Measurements from ENCODE around the gene CCDC157.

CCDC157 gene

GRCh38 chr22:30326255-30326705 is 30.5 kb upstream of the CCDC157 start:
- peak overlapping the region; percentile 93 for H3K4me3 ChIP-seq (ENCODE audit: low read depth, low read length)
- TF ChIP-seq CTCF (IDR thresholded peaks at IDR 0.05; ENCODE audit: borderline replicate concordance, insufficient read depth, low read depth, low read length): no peak

GRCh38 chr22:30326706-30327362 is 30.0 kb upstream of the CCDC157 start, which contains the start of gene TBC1D10A:
Gene TBC1D10A (minus strand): TSS chr22:30326941. CDS start chr22:30326881, 60 bp downstream.
- H3K4me3 ChIP-seq (ENCODE audit: low read depth, low read length): peak within 1 kb of the TSS; percentile 93
- TF ChIP-seq CTCF (IDR thresholded peaks at IDR 0.05; ENCODE audit: borderline replicate concordance, insufficient read depth, low read depth, low read length): no peak

- H3K4me3 ChIP-seq (ENCODE audit: low read depth, low read length): no peak overlapping the region
- TF ChIP-seq CTCF (IDR thresholded peaks at IDR 0.05; ENCODE audit: borderline replicate concordance, insufficient read depth, low read depth, low read length): no peak
These were observed 28.9 kb upstream of the CCDC157 start for GRCh38 chr22:30327864-30328345.

- TF ChIP-seq CTCF (IDR thresholded peaks at IDR 0.05; ENCODE audit: borderline replicate concordance, insufficient read depth, low read depth, low read length): no peak
- no peak overlapping the region for H3K4me3 ChIP-seq (ENCODE audit: low read depth, low read length)
These were observed 28.2 kb upstream of the CCDC157 start for GRCh38 chr22:30328466-30329049.

- no peak overlapping the region for H3K4me3 ChIP-seq (ENCODE audit: low read depth, low read length)
- no peak for TF ChIP-seq CTCF (IDR thresholded peaks at IDR 0.05; ENCODE audit: borderline replicate concordance, insufficient read depth, low read depth, low read length)
These were observed 24.3 kb upstream of the CCDC157 start for GRCh38 chr22:30332551-30332950.

GRCh38 chr22:30332994-30333706 is 23.7 kb upstream of the CCDC157 start:
- no peak overlapping the region for H3K4me3 ChIP-seq (ENCODE audit: low read depth, low read length)
- TF ChIP-seq CTCF (IDR thresholded peaks at IDR 0.05; ENCODE audit: borderline replicate concordance, insufficient read depth, low read depth, low read length): no peak

Data from GM12875 (cell line).